PC-3 (cell line): ENCODE data around the gene USP53. TPM values are rescaled to one million over a fixed set of nuclear protein-coding genes. Genes with fewer than 3 reads are reported as not detected.

Experiments
- ATAC-seq: fragments of 200-7000 bp; cut with Tn5 transposase; 2 replicates; pipeline ENCODE4 v1.9.1; 2020; ENCODE audit warnings: mild to moderate bottlenecking, moderate library complexity
- BruUV-seq: library from RNA; stranded (reverse); fragments of 400-500 nt; replicated peaks from 2 replicates; lab custom pipeline; 2021; lab: Mats Ljungman, UMichigan
- CTCF ChIA-PET: fragments of 300-600 bp; sonication (Branson Sonifier 250); formaldehyde crosslinking; loops from one replicate; lab custom pipeline; 2022; ENCODE audit warnings: antibody characterized with exemption; lab: Charles Lee
- POLR2A ChIA-PET: fragments of 300-600 bp; sonication (Branson Sonifier 250); formaldehyde crosslinking; loops from one replicate; lab custom pipeline; 2022; ENCODE audit warnings: antibody characterized with exemption; ENCODE audit not compliant: unreplicated experiment; lab: Charles Lee
- DNase-seq: peaks from one replicate; pipeline ENCODE4 v3.0.0-alpha.2; 2015
- H2AFZ ChIP-seq: fragments of 300-600 bp; sonication (generic); 2 replicates; pipeline ENCODE4 v1.6.0; 2016; ENCODE audit warnings: antibody characterized with exemption, low read length
- H3F3A ChIP-seq: fragments of 300-600 bp; sonication (generic); one replicate; pipeline ENCODE4 v1.6.0; 2017; ENCODE audit warnings: antibody characterized with exemption, low read length, control low read depth, mild to moderate bottlenecking; ENCODE audit not compliant: unreplicated experiment
- H3K27ac ChIP-seq: fragments of 300-600 bp; sonication (generic); 2 replicates; pipeline ENCODE4 v1.5.1; 2016; ENCODE audit warnings: mild to moderate bottlenecking, low read length
- H3K27me3 ChIP-seq: fragments of 300-600 bp; sonication (generic); 2 replicates; pipeline ENCODE4 v1.6.1; 2016; ENCODE audit warnings: low read length, mixed read lengths
- H3K36me3 ChIP-seq: fragments of 300-600 bp; sonication (generic); 2 replicates; pipeline ENCODE4 v1.6.1; 2016; ENCODE audit warnings: low read depth, mixed run types, low read length, mixed read lengths
- H3K4me1 ChIP-seq: fragments of 300-600 bp; sonication (generic); 2 replicates; pipeline ENCODE4 v1.5.1; 2016; ENCODE audit warnings: low read length; ENCODE audit not compliant: insufficient read depth
- H3K4me2 ChIP-seq: fragments of 300-600 bp; sonication (generic); 2 replicates; pipeline ENCODE4 v1.6.0; 2016; ENCODE audit warnings: low read length
- H3K4me3 ChIP-seq: fragments of 300-600 bp; sonication (generic); 2 replicates; pipeline ENCODE4 v1.5.1; 2016; ENCODE audit warnings: mild to moderate bottlenecking, low read length, mixed read lengths
- H3K79me2 ChIP-seq: fragments of 300-600 bp; sonication (generic); 2 replicates; pipeline ENCODE4 v1.6.1; 2017; ENCODE audit warnings: low read length, mixed read lengths
- H3K9ac ChIP-seq: fragments of 300-600 bp; sonication (generic); 2 replicates; pipeline ENCODE4 v1.6.0; 2016; ENCODE audit warnings: mild to moderate bottlenecking, low read length
- H3K9me2 ChIP-seq: fragments of 300-600 bp; sonication (generic); replicated peaks from 2 replicates; pipeline ENCODE4 v1.6.1; 2016; ENCODE audit warnings: mixed run types, low read length, mixed read lengths
- H3K9me3 ChIP-seq: fragments of 300-600 bp; sonication (generic); 2 replicates; pipeline ENCODE4 v1.6.1; 2016; ENCODE audit warnings: low read length, mixed read lengths
- H4K20me1 ChIP-seq: fragments of 300-600 bp; sonication (generic); 2 replicates; pipeline ENCODE4 v1.6.1; 2016; ENCODE audit warnings: low read length, mixed read lengths
- CTCF ChIP-seq: fragments of 300-600 bp; sonication (generic); conservative IDR thresholded peaks from 2 replicates; pipeline ENCODE4 v1.5.1; 2017; ENCODE audit warnings: antibody characterized with exemption, low read depth, mild to moderate bottlenecking, low read length
- EZH2 ChIP-seq: fragments of 300-600 bp; sonication (generic); IDR thresholded peaks from one replicate; pipeline ENCODE4 v1.6.1; 2017; ENCODE audit warnings: antibody characterized with exemption, mild to moderate bottlenecking, low read length; ENCODE audit not compliant: unreplicated experiment
- EZH2phosphoT487 ChIP-seq: fragments of 300-600 bp; sonication (generic); IDR thresholded peaks from 2 replicates; pipeline ENCODE4 v1.6.1; 2018; ENCODE audit warnings: mild to moderate bottlenecking, antibody characterized with exemption, low read length, borderline replicate concordance
- intact Hi-C: fragments of 100-400 bp; cut with micrococcal nuclease; formaldehyde crosslinking; loops from 2 replicates; pipeline ENCODE4 v1.9.0; 2023
- total RNA-seq: library from RNA; depleted of rRNA; stranded (reverse); fragments of >200 nt; gene quantifications from 2 replicates; pipeline ENCODE4 v1.2.3, GENCODE V29; 2014

USP53 gene
- total RNA-seq, 1 experiment from 2014 or later: 8.7 TPM

DNA sequence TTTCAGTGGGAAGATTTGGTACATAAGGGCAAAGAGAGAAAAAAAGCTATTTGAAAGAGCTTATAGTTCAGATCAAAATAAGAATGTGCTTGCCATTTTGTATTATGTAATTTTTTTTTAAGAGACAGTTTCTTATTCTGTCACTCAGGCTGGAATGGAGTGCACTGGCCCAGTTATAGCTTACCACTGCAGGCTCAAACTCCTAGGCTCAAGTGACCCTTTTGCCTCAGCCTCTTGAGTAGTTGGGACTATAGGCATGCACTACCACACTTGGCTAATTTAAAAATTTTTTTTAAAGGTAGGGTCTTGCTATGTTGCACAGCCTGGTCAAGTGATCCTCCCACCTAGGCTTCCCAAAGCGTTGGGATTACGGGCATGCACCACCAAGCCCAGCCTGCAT is 22.2 kb upstream of the USP53 start:
- intact Hi-C loops: no loop called here
- H3K36me3 ChIP-seq: no peaks in the 10 kb centered on the region
- POLR2A ChIA-PET: no interaction called here
- no peaks in the 10 kb centered on the region for H3K4me1 ChIP-seq
- H3K79me2 ChIP-seq: no peaks in the 10 kb centered on the region
- H4K20me1 ChIP-seq: no peaks in the 10 kb centered on the region
- no peak for ATAC-seq
- H3K9me3 ChIP-seq: no peaks in the 10 kb centered on the region
- CTCF ChIA-PET: no interaction called here
- no peaks in the 10 kb centered on the region for H3K27me3 ChIP-seq
- TF ChIP-seq EZH2phosphoT487 (no peak), EZH2 (no peak), CTCF (no peak)
- H3K9me2 ChIP-seq: no peaks in the 10 kb centered on the region
- no peak overlapping the region for H3K9ac ChIP-seq
- no peak overlapping the region for H3K4me2 ChIP-seq
- H2AFZ ChIP-seq: no peak overlapping the region
- BruUV-seq: no TSS peak
- DNase-seq: no peak
- no peak overlapping the region for H3K27ac ChIP-seq
- no peaks in the 10 kb centered on the region for H3F3A ChIP-seq
- H3K4me3 ChIP-seq: no peak overlapping the region

- intact Hi-C loops: no loop called here
- no peaks in the 10 kb centered on the region for H3K27me3 ChIP-seq
- H4K20me1 ChIP-seq: no peaks in the 10 kb centered on the region
- H3K36me3 ChIP-seq: no peaks in the 10 kb centered on the region
- H3K4me2 ChIP-seq: no peak overlapping the region
- no peaks in the 10 kb centered on the region for H3F3A ChIP-seq
- DNase-seq: no peak
- no peak for ATAC-seq
- no TSS peak for BruUV-seq
- TF ChIP-seq EZH2: no peak
- no peak for TF ChIP-seq EZH2phosphoT487
- no peak for TF ChIP-seq CTCF
- H2AFZ ChIP-seq: no peak overlapping the region
- no peak overlapping the region for H3K4me3 ChIP-seq
- H3K9ac ChIP-seq: no peak overlapping the region
- ChIA-PET CTCF (no interaction called here), POLR2A (no interaction called here)
- H3K9me2 ChIP-seq: no peaks in the 10 kb centered on the region
- H3K4me1 ChIP-seq: no peaks in the 10 kb centered on the region
- H3K79me2 ChIP-seq: no peaks in the 10 kb centered on the region
- no peak overlapping the region for H3K27ac ChIP-seq
- H3K9me3 ChIP-seq: no peaks in the 10 kb centered on the region
Observed at GRCh38 chr4:119191505-119191904, 21.0 kb upstream of the USP53 start.

DNA sequence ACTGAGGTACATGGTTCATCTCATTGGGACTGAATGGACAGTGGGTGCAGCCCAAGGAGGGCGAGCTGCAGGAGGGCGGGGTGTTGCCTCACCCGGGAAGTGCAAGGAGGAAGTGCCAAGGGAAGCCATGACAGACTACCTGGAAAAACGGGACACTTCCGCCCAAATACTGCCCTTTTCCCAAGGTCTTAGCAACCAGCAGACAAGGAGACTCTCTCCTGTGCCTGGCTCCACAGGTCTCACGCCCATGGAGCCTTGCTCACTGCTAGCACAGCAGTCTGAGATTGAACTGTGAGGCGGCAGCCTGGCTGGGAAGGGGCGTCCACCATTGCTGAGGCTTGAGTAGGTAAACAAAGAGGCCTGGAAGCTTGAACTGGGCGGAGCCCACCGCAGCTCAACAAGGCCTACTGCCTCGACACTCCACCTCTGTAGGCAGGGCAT is 14.7 kb upstream of the USP53 start:
- DNase-seq (no peak), ATAC-seq (no peak)
- intact Hi-C loops: no loop called here
- no peak for TF ChIP-seq EZH2
- no peak for TF ChIP-seq EZH2phosphoT487
- TF ChIP-seq CTCF: no peak
- Histone ChIP-seq H2AFZ (no peak overlapping the region), H3K4me1 (no peaks in the 10 kb centered on the region), H3F3A (no peaks in the 10 kb centered on the region), H3K4me3 (no peak overlapping the region), H3K27ac (no peak overlapping the region), H4K20me1 (no peaks in the 10 kb centered on the region), H3K9ac (no peak overlapping the region), H3K4me2 (no peak overlapping the region), H3K9me2 (no peaks in the 10 kb centered on the region), H3K36me3 (no peaks in the 10 kb centered on the region), H3K27me3 (no peaks in the 10 kb centered on the region), H3K9me3 (no peaks in the 10 kb centered on the region), H3K79me2 (no peaks in the 10 kb centered on the region)
- CTCF ChIA-PET: no interaction called here
- POLR2A ChIA-PET: no interaction called here
- no TSS peak for BruUV-seq
